ENCODE results near the gene ZNF407.

The ZNF407 gene

DNA sequence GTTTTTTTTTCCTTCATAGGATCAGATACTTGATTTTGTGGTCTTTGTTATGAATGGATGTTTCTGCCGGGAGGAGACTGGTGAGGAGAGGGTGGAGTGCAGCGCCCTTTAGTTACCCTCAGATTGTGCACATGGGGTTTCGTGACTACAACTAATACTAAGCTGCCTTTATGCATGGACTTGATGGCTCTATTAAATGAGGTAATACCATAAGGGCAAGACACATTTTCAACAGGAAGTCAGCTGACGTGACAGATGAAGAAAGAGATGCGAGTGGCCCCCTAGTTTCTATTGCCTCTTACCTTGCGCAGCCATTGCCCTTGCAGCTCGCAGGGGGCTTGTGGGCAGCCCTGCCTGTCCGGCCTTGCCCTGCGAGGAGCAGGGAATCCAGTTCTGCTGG lies 24.4 kb downstream of the ZNF407 start:
- DNase-seq (no peak), ATAC-seq (ENCODE audit: insufficient read depth, low read depth) (peak; percentile 37; the same call in 1 of the 3 replicates)
- no peaks in the 10 kb centered on the region for H3K9me3 ChIP-seq (ENCODE audit: insufficient read depth, low read length, severe bottlenecking)
- 0 out of 2 replicates have a peak, but pooled peaks cover 4% of the 10 kb centered on the region for H3K4me1 ChIP-seq (ENCODE audit: insufficient read depth, low read length)
- H3K27me3 ChIP-seq (ENCODE audit: insufficient read depth, low read length, poor library complexity), result no peaks in the 10 kb centered on the region
- H3K27ac ChIP-seq (ENCODE audit: low read length), result no peak overlapping the region
- no peak overlapping the region for H3K4me2 ChIP-seq (ENCODE audit: insufficient read depth, low read length)
- TF ChIP-seq, protein P1, sequence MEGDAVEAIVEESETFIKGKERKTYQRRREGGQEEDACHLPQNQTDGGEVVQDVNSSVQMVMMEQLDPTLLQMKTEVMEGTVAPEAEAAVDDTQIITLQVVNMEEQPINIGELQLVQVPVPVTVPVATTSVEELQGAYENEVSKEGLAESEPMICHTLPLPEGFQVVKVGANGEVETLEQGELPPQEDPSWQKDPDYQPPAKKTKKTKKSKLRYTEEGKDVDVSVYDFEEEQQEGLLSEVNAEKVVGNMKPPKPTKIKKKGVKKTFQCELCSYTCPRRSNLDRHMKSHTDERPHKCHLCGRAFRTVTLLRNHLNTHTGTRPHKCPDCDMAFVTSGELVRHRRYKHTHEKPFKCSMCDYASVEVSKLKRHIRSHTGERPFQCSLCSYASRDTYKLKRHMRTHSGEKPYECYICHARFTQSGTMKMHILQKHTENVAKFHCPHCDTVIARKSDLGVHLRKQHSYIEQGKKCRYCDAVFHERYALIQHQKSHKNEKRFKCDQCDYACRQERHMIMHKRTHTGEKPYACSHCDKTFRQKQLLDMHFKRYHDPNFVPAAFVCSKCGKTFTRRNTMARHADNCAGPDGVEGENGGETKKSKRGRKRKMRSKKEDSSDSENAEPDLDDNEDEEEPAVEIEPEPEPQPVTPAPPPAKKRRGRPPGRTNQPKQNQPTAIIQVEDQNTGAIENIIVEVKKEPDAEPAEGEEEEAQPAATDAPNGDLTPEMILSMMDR (IDR thresholded peaks at IDR 0.05; ENCODE audit: borderline replicate concordance, extremely low read depth, low read length, poor library complexity, severe bottlenecking), result no peak
- no peak for TF ChIP-seq EZH2 (IDR thresholded peaks at IDR 0.05; ENCODE audit: borderline replicate concordance, low read depth, low read length, severe bottlenecking)
- no peak overlapping the region for H3K4me3 ChIP-seq (ENCODE audit: low read depth in 1 of 2, low read length in 2 of 2)
- H3K36me3 ChIP-seq (ENCODE audit: insufficient read depth, low read length), result no peaks in the 10 kb centered on the region
- peaks cover 31% of the 10 kb centered on the region; the same call in 1 of the 2 replicates for H4K20me1 ChIP-seq (ENCODE audit: insufficient read depth, low read length)
- H3K79me2 ChIP-seq (ENCODE audit: insufficient read depth, low read length), result peaks cover 57% of the 10 kb centered on the region
- H2AFZ ChIP-seq (ENCODE audit: low read depth, low read length), result no peak overlapping the region
- H3K9ac ChIP-seq (ENCODE audit: low read depth, low read length), result no peak overlapping the region

DNA sequence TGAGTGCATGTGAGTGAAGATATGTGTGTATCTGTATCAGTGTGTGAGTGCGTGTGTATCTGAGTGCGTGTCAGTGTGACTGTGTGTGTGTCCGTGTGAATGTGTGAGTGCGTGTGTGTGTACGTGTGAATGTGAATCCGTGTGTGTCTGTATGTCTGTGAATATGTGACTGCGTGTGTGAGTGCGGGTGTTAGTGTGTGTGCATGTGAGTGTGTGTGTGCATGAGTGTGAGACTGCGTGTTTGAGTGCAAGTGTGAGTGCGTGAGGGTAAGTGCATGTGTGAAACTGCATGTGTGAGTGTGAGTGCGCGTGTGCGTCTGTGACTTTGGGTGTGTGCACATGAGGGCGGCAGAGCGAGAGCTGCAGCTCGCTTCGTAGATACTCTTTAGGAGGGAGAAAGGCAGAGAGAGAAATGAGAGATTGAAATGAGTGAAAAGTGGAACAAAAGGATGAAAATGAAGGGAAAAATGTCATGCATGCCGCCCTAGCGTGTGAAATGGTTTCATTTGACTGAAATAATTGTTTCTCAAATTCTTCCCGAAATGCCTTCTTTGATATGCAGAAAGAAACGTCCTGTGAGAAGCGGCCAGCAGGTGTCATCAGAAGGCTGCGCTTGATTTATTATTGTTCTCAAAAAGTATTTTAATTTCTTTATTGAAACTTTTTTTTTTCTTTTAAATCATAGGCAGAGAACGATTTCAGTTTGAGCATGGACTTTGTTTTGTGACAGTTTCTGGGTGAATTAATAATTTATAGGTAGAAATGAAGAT lies 25.6 kb downstream of the ZNF407 start:
- Histone ChIP-seq H3K79me2 (ENCODE audit: insufficient read depth, low read length) (peaks cover 60% of the 10 kb centered on the region), H4K20me1 (ENCODE audit: insufficient read depth, low read length) (peaks cover 23% of the 10 kb centered on the region; the same call in 1 of the 2 replicates), H3K4me2 (ENCODE audit: insufficient read depth, low read length) (no peak overlapping the region), H3K9me3 (ENCODE audit: insufficient read depth, low read length, severe bottlenecking) (no peaks in the 10 kb centered on the region), H3K4me3 (ENCODE audit: low read depth in 1 of 2, low read length in 2 of 2) (no peak overlapping the region), H3K4me1 (ENCODE audit: insufficient read depth, low read length) (0 out of 2 replicates have a peak, but pooled peaks cover 4% of the 10 kb centered on the region), H3K27me3 (ENCODE audit: insufficient read depth, low read length, poor library complexity) (no peaks in the 10 kb centered on the region), H3K9ac (ENCODE audit: low read depth, low read length) (no peak overlapping the region), H3K36me3 (ENCODE audit: insufficient read depth, low read length) (no peaks in the 10 kb centered on the region), H3K27ac (ENCODE audit: low read length) (no peak overlapping the region), H2AFZ (ENCODE audit: low read depth, low read length) (no peak overlapping the region)
- ATAC-seq (ENCODE audit: insufficient read depth, low read depth), result no peak
- peak; percentile 27 for DNase-seq
- TF ChIP-seq, protein P1 (IDR thresholded peaks at IDR 0.05; ENCODE audit: borderline replicate concordance, extremely low read depth, low read length, poor library complexity, severe bottlenecking), result peak; percentile 63
- no peak for TF ChIP-seq EZH2 (IDR thresholded peaks at IDR 0.05; ENCODE audit: borderline replicate concordance, low read depth, low read length, severe bottlenecking)

DNA sequence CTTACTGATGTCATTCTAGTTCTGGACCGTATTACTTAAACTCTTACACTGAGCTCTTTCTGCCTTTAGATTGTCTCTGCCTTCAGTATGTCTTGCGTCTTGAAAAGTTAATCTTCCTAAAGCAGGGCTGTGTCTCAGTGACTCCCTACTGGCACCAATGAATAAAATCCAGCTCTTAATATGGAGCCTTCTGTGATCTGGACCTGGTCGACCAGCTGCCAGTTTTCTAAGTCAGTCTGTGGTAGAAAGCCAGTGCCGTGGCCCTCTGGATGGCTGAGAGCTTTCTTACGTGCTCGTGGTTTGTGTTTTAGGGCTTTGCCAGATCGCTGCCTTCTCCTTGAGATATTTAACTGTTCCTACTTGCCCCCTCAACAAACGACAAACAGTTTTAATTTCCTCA lies 26.8 kb downstream of the ZNF407 start:
- no peak overlapping the region for H2AFZ ChIP-seq (ENCODE audit: low read depth, low read length)
- H3K4me3 ChIP-seq (ENCODE audit: low read depth in 1 of 2, low read length in 2 of 2), result no peak overlapping the region
- H3K27ac ChIP-seq (ENCODE audit: low read length), result no peak overlapping the region
- H3K4me2 ChIP-seq (ENCODE audit: insufficient read depth, low read length), result no peak overlapping the region
- H3K9ac ChIP-seq (ENCODE audit: low read depth, low read length), result no peak overlapping the region
- no peak for TF ChIP-seq EZH2 (IDR thresholded peaks at IDR 0.05; ENCODE audit: borderline replicate concordance, low read depth, low read length, severe bottlenecking)
- TF ChIP-seq, protein P1 (IDR thresholded peaks at IDR 0.05; ENCODE audit: borderline replicate concordance, extremely low read depth, low read length, poor library complexity, severe bottlenecking), result no peak
- ATAC-seq (ENCODE audit: insufficient read depth, low read depth), result peak; percentile 45; the same call in 1 of the 3 replicates
- peaks cover 22% of the 10 kb centered on the region; the same call in 1 of the 2 replicates for H4K20me1 ChIP-seq (ENCODE audit: insufficient read depth, low read length)
- H3K4me1 ChIP-seq (ENCODE audit: insufficient read depth, low read length), result peaks cover 6% of the 10 kb centered on the region; the same call in 1 of the 2 replicates
- no peak for DNase-seq
- no peaks in the 10 kb centered on the region for H3K36me3 ChIP-seq (ENCODE audit: insufficient read depth, low read length)
- no peaks in the 10 kb centered on the region for H3K9me3 ChIP-seq (ENCODE audit: insufficient read depth, low read length, severe bottlenecking)
- peaks cover 71% of the 10 kb centered on the region for H3K79me2 ChIP-seq (ENCODE audit: insufficient read depth, low read length)
- no peaks in the 10 kb centered on the region for H3K27me3 ChIP-seq (ENCODE audit: insufficient read depth, low read length, poor library complexity)

All from DND-41 (cell line).